WI38 (cell line): ENCODE results near the gene GRAMD1A.
A peak's percentile ranks its signal among the peaks of the same experiment; 100 is the strongest.
"Not testable (repeated sequence)": the region's sequence is repeated elsewhere in the genome, so short reads cannot be mapped to it uniquely, and the experiment has no call there.

Experiments
- H3K4me3 ChIP-seq: 2 replicates; pipeline ENCODE4 v1.5.1; 2011; ENCODE audit warnings: low read depth, mild to moderate bottlenecking, control low read depth, low read length
- CTCF ChIP-seq: IDR thresholded peaks from 2 replicates; pipeline ENCODE4 v1.5.1; 2012; ENCODE audit warnings: low read depth, mild to moderate bottlenecking, control low read depth, low read length

The GRAMD1A gene

GRCh38 chr19:35000647-35001501 is 751 bp downstream of the GRAMD1A start:
- H3K4me3 ChIP-seq: peak overlapping the region; percentile 78
- no peak for TF ChIP-seq CTCF

GRCh38 chr19:35002037-35002535 is 2.0 kb downstream of the GRAMD1A start:
- H3K4me3 ChIP-seq: no peak overlapping the region

GRCh38 chr19:35004517-35005255 is 4.6 kb downstream of the GRAMD1A start:
- H3K4me3 ChIP-seq: no peak overlapping the region
- TF ChIP-seq CTCF: no peak

More at GRCh38 chr19:35002037-35002535, 2.0 kb downstream of the GRAMD1A start:
- no peak for TF ChIP-seq CTCF

- no peak for TF ChIP-seq CTCF
- H3K4me3 ChIP-seq: no peak overlapping the region
Observed at GRCh38 chr19:35005256-35005977, 5.3 kb downstream of the GRAMD1A start.

GRCh38 chr19:35006007-35006341 is 5.9 kb downstream of the GRAMD1A start:
- not testable (repeated sequence) for H3K4me3 ChIP-seq

- TF ChIP-seq CTCF: no peak
- peak overlapping the region; percentile 12; the same call in 1 of the 2 replicates for H3K4me3 ChIP-seq
Observed at GRCh38 chr19:35006342-35006998, 6.3 kb downstream of the GRAMD1A start.

GRCh38 chr19:35006999-35007365 is 6.9 kb downstream of the GRAMD1A start:
- TF ChIP-seq CTCF: no peak

GRCh38 chr19:35007427-35007826 is 7.3 kb downstream of the GRAMD1A start:
- H3K4me3 ChIP-seq: not testable (repeated sequence)

More at GRCh38 chr19:35006999-35007365, 6.9 kb downstream of the GRAMD1A start:
- H3K4me3 ChIP-seq: no peak overlapping the region
